OCI-LY7 (cell line): ENCODE data around the gene PRSS27.

Source experiments
- EZH2phosphoT487 ChIP-seq: fragments of 200-600 bp; sonication (generic); IDR thresholded peaks from 2 replicates; pipeline ENCODE4 v1.6.1; 2018; ENCODE audit warnings: low read depth, borderline replicate concordance, mild to moderate bottlenecking, mixed run types, antibody characterized with exemption, low read length, moderate library complexity, mixed read lengths
- TF ChIP-seq, protein P1 (sequence below): fragments of 200-600 bp; sonication (generic); conservative IDR thresholded peaks from 2 replicates; pipeline ENCODE4 v1.5.1; 2014; ENCODE audit warnings: mild to moderate bottlenecking, antibody characterized with exemption, low read length, moderate library complexity, mixed read lengths

- TF ChIP-seq, protein P1, sequence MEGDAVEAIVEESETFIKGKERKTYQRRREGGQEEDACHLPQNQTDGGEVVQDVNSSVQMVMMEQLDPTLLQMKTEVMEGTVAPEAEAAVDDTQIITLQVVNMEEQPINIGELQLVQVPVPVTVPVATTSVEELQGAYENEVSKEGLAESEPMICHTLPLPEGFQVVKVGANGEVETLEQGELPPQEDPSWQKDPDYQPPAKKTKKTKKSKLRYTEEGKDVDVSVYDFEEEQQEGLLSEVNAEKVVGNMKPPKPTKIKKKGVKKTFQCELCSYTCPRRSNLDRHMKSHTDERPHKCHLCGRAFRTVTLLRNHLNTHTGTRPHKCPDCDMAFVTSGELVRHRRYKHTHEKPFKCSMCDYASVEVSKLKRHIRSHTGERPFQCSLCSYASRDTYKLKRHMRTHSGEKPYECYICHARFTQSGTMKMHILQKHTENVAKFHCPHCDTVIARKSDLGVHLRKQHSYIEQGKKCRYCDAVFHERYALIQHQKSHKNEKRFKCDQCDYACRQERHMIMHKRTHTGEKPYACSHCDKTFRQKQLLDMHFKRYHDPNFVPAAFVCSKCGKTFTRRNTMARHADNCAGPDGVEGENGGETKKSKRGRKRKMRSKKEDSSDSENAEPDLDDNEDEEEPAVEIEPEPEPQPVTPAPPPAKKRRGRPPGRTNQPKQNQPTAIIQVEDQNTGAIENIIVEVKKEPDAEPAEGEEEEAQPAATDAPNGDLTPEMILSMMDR = no peak
- no peak for TF ChIP-seq EZH2phosphoT487
Observed at GRCh38 chr16:2713523-2713922, 6.5 kb downstream of the PRSS27 start.
